ENCODE data around the gene CENPK.
"Not testable (repeated sequence)": the region's sequence is repeated elsewhere in the genome, so short reads cannot be mapped to it uniquely, and the experiment has no call there.

CENPK gene

DNA sequence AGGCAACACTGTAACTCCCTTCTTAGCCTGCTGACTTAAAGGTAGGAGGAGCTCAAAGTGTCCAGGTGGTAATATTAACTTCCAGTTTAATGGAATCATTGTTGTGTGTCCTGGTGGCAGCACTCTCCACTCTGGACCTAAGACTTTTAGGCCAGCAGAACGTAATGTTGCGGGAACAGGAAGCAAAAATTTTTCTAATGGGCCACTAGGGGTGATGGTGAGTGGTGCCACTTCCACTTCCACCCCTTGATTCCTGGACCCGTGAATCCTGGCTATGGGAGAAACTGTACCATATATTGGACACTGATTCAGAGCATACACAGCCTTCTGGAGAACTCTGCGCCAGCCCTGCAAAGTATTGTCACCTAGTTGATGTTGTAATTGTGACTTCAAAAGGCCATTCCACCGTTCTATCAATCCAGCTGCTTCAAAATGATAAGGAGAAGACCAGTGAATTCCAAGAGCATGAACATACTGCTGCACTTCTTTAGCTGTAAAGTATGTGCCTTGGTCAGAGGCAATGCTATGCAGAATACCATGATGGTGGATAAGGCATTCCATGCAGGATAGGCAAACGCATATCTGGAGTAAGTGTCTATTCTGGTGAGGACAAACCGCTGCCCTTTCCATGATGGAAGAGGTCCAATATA is 74.8 kb downstream of the CENPK start:
- H3K4me2 ChIP-seq (ENCODE audit: low read length); H3K4me1 ChIP-seq (ENCODE audit: insufficient read depth, low read length, severe bottlenecking); H3K27ac ChIP-seq (ENCODE audit: low read depth, low read length, poor library complexity, severe bottlenecking); H3K9me3 ChIP-seq (ENCODE audit: low read length); H2AFZ ChIP-seq (ENCODE audit: low read length); H3K36me3 ChIP-seq (ENCODE audit: insufficient read depth, low read length); H3K9ac ChIP-seq (ENCODE audit: low read length); H3K9me2 ChIP-seq (ENCODE audit: low read depth, low read length); H3F3A ChIP-seq (ENCODE audit: insufficient read depth, low read length); H3K79me2 ChIP-seq (ENCODE audit: insufficient read depth, low read length); H3K4me3 ChIP-seq (ENCODE audit: low read depth, low read length, poor library complexity, severe bottlenecking); H4K20me1 ChIP-seq (ENCODE audit: insufficient read depth, low read length); H3K27me3 ChIP-seq (ENCODE audit: insufficient read depth, low read length): not testable (repeated sequence)
- TF ChIP-seq, protein P1, sequence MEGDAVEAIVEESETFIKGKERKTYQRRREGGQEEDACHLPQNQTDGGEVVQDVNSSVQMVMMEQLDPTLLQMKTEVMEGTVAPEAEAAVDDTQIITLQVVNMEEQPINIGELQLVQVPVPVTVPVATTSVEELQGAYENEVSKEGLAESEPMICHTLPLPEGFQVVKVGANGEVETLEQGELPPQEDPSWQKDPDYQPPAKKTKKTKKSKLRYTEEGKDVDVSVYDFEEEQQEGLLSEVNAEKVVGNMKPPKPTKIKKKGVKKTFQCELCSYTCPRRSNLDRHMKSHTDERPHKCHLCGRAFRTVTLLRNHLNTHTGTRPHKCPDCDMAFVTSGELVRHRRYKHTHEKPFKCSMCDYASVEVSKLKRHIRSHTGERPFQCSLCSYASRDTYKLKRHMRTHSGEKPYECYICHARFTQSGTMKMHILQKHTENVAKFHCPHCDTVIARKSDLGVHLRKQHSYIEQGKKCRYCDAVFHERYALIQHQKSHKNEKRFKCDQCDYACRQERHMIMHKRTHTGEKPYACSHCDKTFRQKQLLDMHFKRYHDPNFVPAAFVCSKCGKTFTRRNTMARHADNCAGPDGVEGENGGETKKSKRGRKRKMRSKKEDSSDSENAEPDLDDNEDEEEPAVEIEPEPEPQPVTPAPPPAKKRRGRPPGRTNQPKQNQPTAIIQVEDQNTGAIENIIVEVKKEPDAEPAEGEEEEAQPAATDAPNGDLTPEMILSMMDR (IDR thresholded peaks at IDR 0.05; ENCODE audit: low read length): peak; percentile 7; the same call in 1 of the 2 replicates

DNA sequence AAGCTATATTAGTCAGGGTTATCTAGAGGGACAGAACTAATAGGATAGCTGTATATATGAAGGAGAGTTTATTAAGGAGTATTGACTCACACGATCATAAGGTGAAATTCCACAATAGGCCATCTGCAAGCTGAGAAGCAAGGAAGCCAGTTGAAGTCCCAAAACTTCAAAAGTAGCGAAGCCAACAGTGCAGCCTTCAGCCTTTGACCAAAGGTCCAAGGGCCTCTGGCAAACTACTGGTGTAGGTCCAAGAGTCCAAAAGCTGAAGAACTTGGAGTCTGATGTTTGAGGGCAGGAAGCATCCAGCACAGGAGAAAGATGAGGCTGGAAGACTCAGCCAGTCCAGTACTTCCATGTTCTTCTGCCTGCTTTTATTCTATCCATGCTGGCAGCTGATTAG is 76.2 kb downstream of the CENPK start:
- H3K4me2 ChIP-seq (ENCODE audit: low read length); H4K20me1 ChIP-seq (ENCODE audit: insufficient read depth, low read length); H3K79me2 ChIP-seq (ENCODE audit: insufficient read depth, low read length); H2AFZ ChIP-seq (ENCODE audit: low read length); H3K27me3 ChIP-seq (ENCODE audit: insufficient read depth, low read length); H3K4me3 ChIP-seq (ENCODE audit: low read depth, low read length, poor library complexity, severe bottlenecking); H3K27ac ChIP-seq (ENCODE audit: low read depth, low read length, poor library complexity, severe bottlenecking); H3K9me3 ChIP-seq (ENCODE audit: low read length); H3F3A ChIP-seq (ENCODE audit: insufficient read depth, low read length); H3K36me3 ChIP-seq (ENCODE audit: insufficient read depth, low read length); H3K9ac ChIP-seq (ENCODE audit: low read length); H3K9me2 ChIP-seq (ENCODE audit: low read depth, low read length): not testable (repeated sequence)
- H3K4me1 ChIP-seq (ENCODE audit: insufficient read depth, low read length, severe bottlenecking): peaks cover 13% of the 10 kb centered on the region

DNA sequence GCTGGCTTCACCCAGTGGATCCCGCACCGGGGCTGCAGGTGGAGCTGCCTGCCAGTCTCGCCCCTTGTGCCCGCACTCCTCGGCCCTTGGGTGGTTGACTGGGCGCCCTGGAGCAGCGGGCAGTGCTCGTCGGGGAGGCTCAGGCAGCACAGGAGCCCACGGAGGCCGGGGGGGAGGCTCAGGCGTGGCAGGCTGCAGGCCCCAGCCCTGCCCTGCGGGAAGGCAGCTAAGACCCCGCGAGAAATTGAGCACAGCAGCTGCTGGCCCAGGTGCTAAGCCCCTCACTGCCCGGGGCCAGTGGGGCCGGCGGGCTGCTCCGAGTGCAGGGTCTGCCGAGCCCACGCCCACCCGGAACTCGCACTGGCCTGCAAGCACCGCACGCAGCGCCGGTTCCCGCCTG is 77.6 kb downstream of the CENPK start:
- Histone ChIP-seq H3K9me2 (ENCODE audit: low read depth, low read length) (no peaks in the 10 kb centered on the region), H3K36me3 (ENCODE audit: insufficient read depth, low read length) (no peaks in the 10 kb centered on the region), H4K20me1 (ENCODE audit: insufficient read depth, low read length) (no peaks in the 10 kb centered on the region), H3F3A (ENCODE audit: insufficient read depth, low read length) (0 out of 2 replicates have a peak, but pooled peaks cover 3% of the 10 kb centered on the region), H3K27ac (ENCODE audit: low read depth, low read length, poor library complexity, severe bottlenecking) (no peak overlapping the region), H2AFZ (ENCODE audit: low read length) (no peak overlapping the region), H3K79me2 (ENCODE audit: insufficient read depth, low read length) (no peaks in the 10 kb centered on the region; the same call in 1 of the 2 replicates), H3K4me3 (ENCODE audit: low read depth, low read length, poor library complexity, severe bottlenecking) (no peak overlapping the region), H3K9me3 (ENCODE audit: low read length) (no peaks in the 10 kb centered on the region), H3K4me2 (ENCODE audit: low read length) (no peak overlapping the region), H3K4me1 (ENCODE audit: insufficient read depth, low read length, severe bottlenecking) (peaks cover 16% of the 10 kb centered on the region), H3K27me3 (ENCODE audit: insufficient read depth, low read length) (no peaks in the 10 kb centered on the region), H3K9ac (ENCODE audit: low read length) (no peak overlapping the region)
- no peak for TF ChIP-seq EZH2 (IDR thresholded peaks at IDR 0.05; ENCODE audit: borderline replicate concordance, low read length)
- TF ChIP-seq, protein P1 (IDR thresholded peaks at IDR 0.05; ENCODE audit: low read length): no peak
